Psoas muscle (tissue), 8 donors: ENCODE results near the gene KCNN3. TPM values are rescaled to one million over a fixed set of nuclear protein-coding genes. Genes with fewer than 3 reads are reported as not detected.

Experiments used
- ATAC-seq, 4 donors: fragments of 200-7000 bp; cut with Tn5 transposase; one replicate each; pipeline ENCODE4 v1.9.1; 2020; ENCODE audit warnings: moderate library complexity in 3 of 4, mild to moderate bottlenecking in 2 of 4
- DNase-seq, 2 donors: peaks; one replicate each; pipeline ENCODE4 v3.0.0-alpha.2; 2020
- H3K27ac ChIP-seq: fragments of 200-600 bp; one replicate; pipeline ENCODE4 v1.8.0; 2022
- H3K27me3 ChIP-seq, 3 donors: fragments of 200-600 bp in 1 of 3; one replicate each; pipeline versions ENCODE4 v1.6.1 to v1.8.0; 2013 to 2022; ENCODE audit warnings: low read length in 2 of 3, mild to moderate bottlenecking in 2 of 3, moderate library complexity in 1 of 3; ENCODE audit not compliant: insufficient read depth in 3 of 3
- H3K36me3 ChIP-seq, 2 donors: fragments of 200-600 bp in 1 of 2; one replicate each; pipeline versions ENCODE4 v1.6.1 to v1.8.0; 2013 to 2022; ENCODE audit warnings: low read depth in 1 of 2, mild to moderate bottlenecking in 1 of 2, moderate library complexity in 1 of 2; ENCODE audit not compliant: insufficient read depth in 1 of 2
- H3K4me1 ChIP-seq: fragments of 200-600 bp; one replicate; pipeline ENCODE4 v1.8.0; 2022
- H3K4me3 ChIP-seq: fragments of 200-600 bp; one replicate; pipeline ENCODE4 v1.8.0; 2022; ENCODE audit warnings: mild to moderate bottlenecking
- H3K9me3 ChIP-seq: fragments of 200-600 bp; one replicate; pipeline ENCODE4 v1.8.0; 2022
- WGBS, 3 donors: extraction: QIAGEN DNeasy Blood & Tissue Kit; methylation state at CpG; one replicate each; pipeline versions ENCODE4 v1.1.6 to v1.1.7; 2013; 5-methylcytosine and 5-hydroxymethylcytosine counted together
- intact Hi-C, 2 donors: fragments of 100-400 bp; cut with DNase I; formaldehyde crosslinking; loops; one replicate each; pipeline versions ENCODE4 v1.11.0 to v1.14.2; 2022
- polyA plus RNA-seq, 3 donors: library from polyadenylated mRNA; stranded (reverse); fragments of 200-250 nt; gene quantifications; one replicate each; pipeline ENCODE4 v1.2.3, GENCODE V29; 2013
- total RNA-seq, 4 donors: library from RNA; stranded (reverse); fragmentation: NEBNext Ultra II Directional in 2 of 4; extraction: Animal tissue kit (Norgen Biotek cat#: 25700) in 2 of 4; gene quantifications; one replicate each; pipeline versions ENCODE4 v1.2.1 to v1.2.4, GENCODE V29; 2021 to 2023
- TF ChIP-seq, protein P1 (sequence below): fragments of 200-600 bp; IDR thresholded peaks from one replicate; pipeline ENCODE4 v1.8.0; 2022; ENCODE audit warnings: antibody characterized with exemption
- donor health status: healthy with polysubstance abuse.
- donor health status: DM: no; HTN: no; CAD: no; lungs with moderate emphysema.
- donor health status: Bipolar disorder and iron deficiency.
- donor health status: healthy.
- donor health status: DM: yes; HTN: yes; CAD: no.
- donor health status: DM: no; HTN: no; CAD: no.
- donor health status: DM: no; HTN: no; CAD: no.
- donor health status: DM: yes; HTN: yes; CAD: no.

The KCNN3 gene
- total and polyA plus RNA-seq, 7 donors = 2.5 to 60.9 (median 11.8) TPM

DNA sequence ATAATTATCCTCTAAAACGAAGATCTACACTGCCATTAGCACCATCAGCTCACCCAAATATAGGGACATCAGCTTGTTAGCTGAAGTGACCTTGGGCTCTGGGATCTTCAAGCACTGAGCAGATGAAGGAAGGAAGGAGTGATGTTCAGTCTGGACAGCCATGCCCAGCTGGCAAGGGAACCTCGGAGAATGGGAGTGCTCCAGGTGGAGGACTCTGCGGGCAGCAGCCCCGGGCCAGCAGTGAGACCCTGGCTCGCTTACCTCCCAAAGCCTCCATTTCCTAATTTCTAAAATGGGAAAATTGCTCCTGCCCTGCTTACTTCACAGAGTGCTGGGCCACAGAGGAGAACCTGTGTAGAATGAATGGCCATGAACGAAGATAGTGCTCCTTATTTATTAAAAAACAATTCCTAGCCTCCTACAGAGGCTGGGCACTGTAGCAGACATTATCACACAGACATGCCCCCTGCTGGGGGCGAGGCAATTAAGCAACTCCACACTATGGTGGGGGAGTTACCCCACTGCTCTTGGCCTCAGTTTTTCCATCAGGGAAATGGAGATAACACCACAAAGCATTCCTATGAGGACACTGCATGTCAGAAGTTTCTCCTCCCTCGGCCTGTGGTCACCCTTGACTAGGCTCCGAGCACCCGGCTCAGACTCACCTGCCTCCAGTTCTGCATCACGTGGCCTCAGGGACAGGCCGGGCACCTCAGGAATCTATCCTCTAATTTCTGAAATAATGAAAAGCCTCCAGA is 117.6 kb downstream of the KCNN3 start:
- no peak for DNase-seq
- no peak overlapping the region for H3K27ac ChIP-seq
- peaks cover 9% of the 10 kb centered on the region for H3K4me1 ChIP-seq
- ATAC-seq = no peak
- H3K4me3 ChIP-seq = no peak overlapping the region
- TF ChIP-seq, protein P1, sequence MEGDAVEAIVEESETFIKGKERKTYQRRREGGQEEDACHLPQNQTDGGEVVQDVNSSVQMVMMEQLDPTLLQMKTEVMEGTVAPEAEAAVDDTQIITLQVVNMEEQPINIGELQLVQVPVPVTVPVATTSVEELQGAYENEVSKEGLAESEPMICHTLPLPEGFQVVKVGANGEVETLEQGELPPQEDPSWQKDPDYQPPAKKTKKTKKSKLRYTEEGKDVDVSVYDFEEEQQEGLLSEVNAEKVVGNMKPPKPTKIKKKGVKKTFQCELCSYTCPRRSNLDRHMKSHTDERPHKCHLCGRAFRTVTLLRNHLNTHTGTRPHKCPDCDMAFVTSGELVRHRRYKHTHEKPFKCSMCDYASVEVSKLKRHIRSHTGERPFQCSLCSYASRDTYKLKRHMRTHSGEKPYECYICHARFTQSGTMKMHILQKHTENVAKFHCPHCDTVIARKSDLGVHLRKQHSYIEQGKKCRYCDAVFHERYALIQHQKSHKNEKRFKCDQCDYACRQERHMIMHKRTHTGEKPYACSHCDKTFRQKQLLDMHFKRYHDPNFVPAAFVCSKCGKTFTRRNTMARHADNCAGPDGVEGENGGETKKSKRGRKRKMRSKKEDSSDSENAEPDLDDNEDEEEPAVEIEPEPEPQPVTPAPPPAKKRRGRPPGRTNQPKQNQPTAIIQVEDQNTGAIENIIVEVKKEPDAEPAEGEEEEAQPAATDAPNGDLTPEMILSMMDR = no peak
- H3K36me3 ChIP-seq = no peaks in the 10 kb centered on the region
- WGBS, 3 donors = 81 to 87% (median 85%) methylated on average over 12 of the region's 12 CpGs
- intact Hi-C loops = loop anchor here in 1 of 2 donors (5.0 to 10.0 kb wide), 2 partner anchors 115 to 188 kb away; partner anchors contain the start of gene CHRNB2
- no peaks in the 10 kb centered on the region for H3K27me3 ChIP-seq
- H3K9me3 ChIP-seq = no peaks in the 10 kb centered on the region

DNA sequence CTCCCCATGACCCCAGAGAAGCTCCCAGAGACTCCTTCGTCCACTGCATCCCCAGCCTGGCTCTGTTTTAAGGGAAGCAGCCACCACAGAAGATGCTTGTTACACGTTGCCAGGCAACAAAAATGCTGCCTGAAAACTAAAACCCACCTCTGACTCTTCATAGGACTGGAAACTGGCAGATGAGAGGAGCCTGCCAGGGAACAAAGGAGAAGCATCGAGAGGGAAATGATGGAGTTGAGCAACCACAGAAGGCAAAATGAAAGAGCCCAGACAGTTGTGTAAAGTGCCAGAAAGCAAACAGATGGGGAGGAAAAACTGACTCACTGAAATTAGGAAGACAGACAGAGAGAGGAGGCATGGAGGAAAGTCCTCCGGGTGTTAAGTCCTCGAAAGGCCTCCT is 118.4 kb downstream of the KCNN3 start:
- ATAC-seq = peak; percentile 23 to 49 (median 40)

DNA sequence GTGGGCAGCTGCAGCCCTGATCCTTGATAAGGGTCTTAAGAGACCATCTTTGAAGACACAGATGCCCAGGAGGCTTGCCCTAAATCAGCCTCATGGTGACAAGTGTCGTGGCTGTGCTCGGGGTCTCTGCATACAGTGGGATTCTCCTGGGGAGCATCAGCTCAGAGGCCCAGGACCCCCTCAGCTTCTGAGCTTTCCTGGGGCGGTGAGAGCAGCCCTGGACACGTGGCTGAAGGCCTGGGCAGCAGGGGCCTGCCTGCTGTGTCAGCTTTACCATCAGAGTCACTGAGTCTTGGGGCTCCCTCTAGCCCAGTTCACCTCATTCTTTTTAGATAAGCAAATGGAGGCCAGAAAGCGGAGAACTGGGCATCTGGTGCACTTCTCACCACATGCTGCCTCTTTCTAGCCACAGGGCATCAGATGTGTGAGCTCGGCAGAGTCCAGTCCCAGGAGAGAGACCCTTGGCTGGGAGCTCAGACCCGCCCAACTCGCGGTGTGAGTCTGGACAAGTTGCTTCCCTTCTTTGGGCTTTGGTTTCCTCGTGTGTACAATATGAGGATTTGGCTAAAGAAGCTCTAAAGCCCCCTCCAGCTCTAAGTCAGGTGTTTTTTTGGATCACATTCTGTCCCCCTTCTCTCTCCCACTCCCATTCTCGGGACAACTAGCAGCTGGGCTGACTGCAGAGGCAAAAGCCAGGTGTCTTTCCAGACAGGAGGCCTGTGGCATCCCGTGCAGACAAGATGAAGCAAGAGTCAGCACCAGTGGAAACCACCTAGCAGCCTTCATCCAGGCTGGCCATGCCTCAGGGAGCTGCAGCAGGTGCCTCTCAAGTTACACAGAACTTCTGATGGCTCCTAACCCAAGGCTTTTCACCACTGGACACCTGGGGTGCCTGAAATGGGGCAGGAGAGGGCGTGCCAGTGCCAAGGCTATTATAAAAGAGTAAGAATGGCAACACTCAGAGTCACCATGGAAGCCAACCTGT is 119.1 kb downstream of the KCNN3 start:
- peak; percentile 14 to 62 (median 38) for ATAC-seq
- H3K27ac ChIP-seq = no peak overlapping the region
- intact Hi-C loops = loop anchor here in 1 of 2 donors (5.0 to 10.0 kb wide), 2 partner anchors 116 to 186 kb away; partner anchors contain the start of gene CHRNB2

More for the DNA sequence above, 118.4 kb downstream of the KCNN3 start:
- WGBS, 3 donors = 42 to 52% (median 51%) methylated on average over 5 of the region's 5 CpGs
- no peaks in the 10 kb centered on the region for H3K9me3 ChIP-seq
- no peaks in the 10 kb centered on the region for H3K27me3 ChIP-seq
- no peak overlapping the region for H3K27ac ChIP-seq
- TF ChIP-seq, protein P1 = no peak
- DNase-seq = no peak
- intact Hi-C loops = loop anchor here in 1 of 2 donors (5.0 to 10.0 kb wide), 2 partner anchors 116 to 187 kb away; partner anchors contain the start of gene CHRNB2
- H3K4me1 ChIP-seq = peaks cover 9% of the 10 kb centered on the region
- H3K4me3 ChIP-seq = no peak overlapping the region
- no peaks in the 10 kb centered on the region for H3K36me3 ChIP-seq

DNA sequence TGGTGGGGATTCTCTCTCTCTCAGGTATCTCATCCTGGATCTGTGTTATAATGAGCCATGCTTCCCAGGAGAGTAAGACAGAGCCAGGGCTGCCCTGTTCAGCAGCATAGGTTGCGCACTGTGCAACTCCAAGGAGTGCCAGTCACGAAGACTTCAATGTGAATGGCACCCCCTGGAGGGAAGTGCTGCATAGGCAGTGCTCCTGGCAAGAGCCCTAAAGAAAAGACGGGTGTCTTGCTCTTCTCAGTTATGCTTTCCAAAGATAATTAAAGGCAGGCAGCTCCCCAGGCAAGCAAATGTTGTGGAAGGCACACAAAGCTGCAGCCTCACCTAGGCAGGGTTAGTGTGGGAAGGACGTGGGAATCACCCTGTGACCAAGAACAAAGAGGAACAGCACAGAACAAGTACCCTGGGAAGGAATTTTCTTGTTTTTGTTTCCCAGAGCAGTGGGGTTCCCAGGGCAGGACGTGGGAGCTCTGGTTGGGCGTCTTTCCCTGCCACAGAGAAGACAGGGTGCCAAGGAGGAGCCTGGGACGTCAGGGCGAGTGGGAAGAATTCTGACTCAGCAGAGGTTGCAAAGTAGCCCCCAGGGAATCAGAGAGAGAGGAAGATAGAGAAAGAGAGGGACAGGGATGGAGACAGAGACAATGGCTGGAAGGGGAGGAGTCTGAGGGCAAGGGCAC is 120.9 kb downstream of the KCNN3 start:
- H3K4me1 ChIP-seq = peaks cover 14% of the 10 kb centered on the region
- TF ChIP-seq, protein P1 = no peak
- 63 to 84% (median 64%) methylated on average over 8 of the region's 8 CpGs for WGBS, 3 donors

More for the DNA sequence above, 119.1 kb downstream of the KCNN3 start:
- H3K36me3 ChIP-seq = no peaks in the 10 kb centered on the region
- H3K27me3 ChIP-seq = no peaks in the 10 kb centered on the region
- WGBS, 3 donors = 67 to 78% (median 75%) methylated on average over 13 of the region's 13 CpGs
- H3K4me3 ChIP-seq = no peak overlapping the region
- H3K4me1 ChIP-seq = peaks cover 9% of the 10 kb centered on the region
- no peak for DNase-seq
- H3K9me3 ChIP-seq = no peaks in the 10 kb centered on the region
- TF ChIP-seq, protein P1 = no peak

More for the DNA sequence above, 120.9 kb downstream of the KCNN3 start:
- H3K27me3 ChIP-seq = no peaks in the 10 kb centered on the region
- ATAC-seq (peak in 2 of 4 donors; percentile 37 to 47), DNase-seq (no peak)
- no peak overlapping the region for H3K27ac ChIP-seq
- H3K4me3 ChIP-seq = no peak overlapping the region
- H3K9me3 ChIP-seq = no peaks in the 10 kb centered on the region
- H3K36me3 ChIP-seq = no peaks in the 10 kb centered on the region
- intact Hi-C loops = loop anchor here in 1 of 2 donors (5.0 kb wide), 1 partner anchor 48 kb away; no protein-coding TSS in a partner anchor
